Mesothelial cell of epicardium (in vitro differentiated cells): Measurements from ENCODE around the gene GULP1. TPM values are rescaled to one million over a fixed set of nuclear protein-coding genes. Genes with fewer than 3 reads are reported as not detected.

ENCODE experiments used
- DNase-seq, 2 experiments: peaks; one replicate each; pipeline ENCODE4 v3.0.0; 2021; ENCODE audit warnings: low spot score in 2 of 2; ENCODE audit not compliant: unreplicated experiment in 2 of 2
- H3K27ac Mint-ChIP-seq: 2 replicates; pipeline ENCODE4 v1.8.0; 2021; ENCODE audit warnings: mixed read lengths
- H3K27me3 Mint-ChIP-seq: 2 replicates; pipeline ENCODE4 v1.8.0; 2021; ENCODE audit warnings: low read depth, mixed read lengths
- H3K36me3 Mint-ChIP-seq: 2 replicates; pipeline ENCODE4 v1.8.0; 2021; ENCODE audit warnings: mixed read lengths
- H3K4me1 Mint-ChIP-seq: 2 replicates; pipeline ENCODE4 v1.8.0; 2021; ENCODE audit warnings: mixed read lengths
- H3K4me3 Mint-ChIP-seq: 2 replicates; pipeline ENCODE4 v1.8.0; 2021; ENCODE audit warnings: mild to moderate bottlenecking, moderate library complexity, mixed read lengths
- H3K9me3 Mint-ChIP-seq: 2 replicates; pipeline ENCODE4 v1.8.0; 2021; ENCODE audit warnings: mixed read lengths
- total RNA-seq: library from RNA; stranded (reverse); gene quantifications from 3 replicates; pipeline ENCODE4 v1.2.1, GENCODE V29; 2021
- TF ChIP-seq, protein P1 (sequence below): fragments of 200-600 bp; sonication (generic); IDR thresholded peaks from one replicate; pipeline ENCODE4 v1.5.0; 2021; ENCODE audit warnings: antibody characterized with exemption; ENCODE audit not compliant: unreplicated experiment

The GULP1 gene
- total RNA-seq, 1 donor from 2014 or later: 58.5 TPM

GRCh38 chr2:188426121-188426520 is 134.4 kb downstream of the GULP1 start:
- Mint-ChIP-seq H3K9me3 (peaks cover 9% of the 10 kb centered on the region), H3K4me1 (peaks cover 18% of the 10 kb centered on the region), H3K27me3 (no peaks in the 10 kb centered on the region), H3K36me3 (peaks cover 11% of the 10 kb centered on the region), H3K4me3 (no peak overlapping the region), H3K27ac (no peak overlapping the region)
- no peak for DNase-seq
- TF ChIP-seq, protein P1, sequence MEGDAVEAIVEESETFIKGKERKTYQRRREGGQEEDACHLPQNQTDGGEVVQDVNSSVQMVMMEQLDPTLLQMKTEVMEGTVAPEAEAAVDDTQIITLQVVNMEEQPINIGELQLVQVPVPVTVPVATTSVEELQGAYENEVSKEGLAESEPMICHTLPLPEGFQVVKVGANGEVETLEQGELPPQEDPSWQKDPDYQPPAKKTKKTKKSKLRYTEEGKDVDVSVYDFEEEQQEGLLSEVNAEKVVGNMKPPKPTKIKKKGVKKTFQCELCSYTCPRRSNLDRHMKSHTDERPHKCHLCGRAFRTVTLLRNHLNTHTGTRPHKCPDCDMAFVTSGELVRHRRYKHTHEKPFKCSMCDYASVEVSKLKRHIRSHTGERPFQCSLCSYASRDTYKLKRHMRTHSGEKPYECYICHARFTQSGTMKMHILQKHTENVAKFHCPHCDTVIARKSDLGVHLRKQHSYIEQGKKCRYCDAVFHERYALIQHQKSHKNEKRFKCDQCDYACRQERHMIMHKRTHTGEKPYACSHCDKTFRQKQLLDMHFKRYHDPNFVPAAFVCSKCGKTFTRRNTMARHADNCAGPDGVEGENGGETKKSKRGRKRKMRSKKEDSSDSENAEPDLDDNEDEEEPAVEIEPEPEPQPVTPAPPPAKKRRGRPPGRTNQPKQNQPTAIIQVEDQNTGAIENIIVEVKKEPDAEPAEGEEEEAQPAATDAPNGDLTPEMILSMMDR: no peak

DNA sequence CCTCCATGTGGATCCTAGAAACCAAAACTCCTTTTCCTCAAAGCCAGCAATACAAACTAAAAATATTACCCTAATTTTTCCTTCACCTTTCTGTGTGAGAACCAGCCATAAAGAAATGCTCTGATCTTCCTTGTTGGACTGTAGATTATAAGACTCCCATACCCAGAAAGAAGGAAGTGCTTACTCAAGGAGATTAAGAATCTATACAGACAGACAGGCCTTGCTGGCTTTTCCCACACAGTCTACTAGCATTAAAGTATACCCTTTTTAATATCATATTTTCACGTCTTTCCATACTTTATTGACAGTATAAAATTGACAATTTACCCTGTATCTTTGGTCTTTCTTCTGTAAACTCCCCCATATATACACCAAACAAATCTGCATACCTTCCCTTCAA is 139.0 kb downstream of the GULP1 start:
- H3K4me3 Mint-ChIP-seq: no peak overlapping the region
- peak overlapping the region; percentile 72 for H3K27ac Mint-ChIP-seq
- H3K27me3 Mint-ChIP-seq: no peaks in the 10 kb centered on the region
- H3K36me3 Mint-ChIP-seq: peaks cover 11% of the 10 kb centered on the region
- peaks cover 9% of the 10 kb centered on the region for H3K9me3 Mint-ChIP-seq
- TF ChIP-seq, protein P1: no peak
- no peak for DNase-seq
- peaks cover 9% of the 10 kb centered on the region for H3K4me1 Mint-ChIP-seq

DNA sequence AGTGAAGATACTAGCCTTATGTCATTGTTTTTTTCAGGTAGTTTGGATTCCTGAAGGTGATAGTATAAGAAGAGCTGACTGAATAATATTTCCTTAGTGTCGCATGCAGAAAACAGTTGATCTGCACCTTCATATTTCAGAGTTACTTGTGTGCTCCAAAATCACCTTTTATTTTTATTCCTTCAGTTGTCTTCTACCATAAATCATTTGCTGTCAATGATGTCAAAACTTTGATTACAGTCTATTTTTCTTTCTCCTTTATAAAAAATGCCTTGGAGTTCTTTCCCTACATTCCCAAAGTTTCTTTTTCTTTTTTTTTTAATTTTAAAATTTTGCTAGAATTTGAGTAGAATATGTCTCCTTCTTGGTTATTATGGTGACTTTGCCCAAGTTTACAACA is 142.3 kb downstream of the GULP1 start:
- H3K4me3 Mint-ChIP-seq: no peak overlapping the region
- H3K4me1 Mint-ChIP-seq: peaks cover 5% of the 10 kb centered on the region
- peaks cover 5% of the 10 kb centered on the region for H3K9me3 Mint-ChIP-seq
- H3K27ac Mint-ChIP-seq: no peak overlapping the region
- H3K27me3 Mint-ChIP-seq: no peaks in the 10 kb centered on the region
- peaks cover 9% of the 10 kb centered on the region for H3K36me3 Mint-ChIP-seq
- no peak for DNase-seq
- TF ChIP-seq, protein P1: no peak

DNA sequence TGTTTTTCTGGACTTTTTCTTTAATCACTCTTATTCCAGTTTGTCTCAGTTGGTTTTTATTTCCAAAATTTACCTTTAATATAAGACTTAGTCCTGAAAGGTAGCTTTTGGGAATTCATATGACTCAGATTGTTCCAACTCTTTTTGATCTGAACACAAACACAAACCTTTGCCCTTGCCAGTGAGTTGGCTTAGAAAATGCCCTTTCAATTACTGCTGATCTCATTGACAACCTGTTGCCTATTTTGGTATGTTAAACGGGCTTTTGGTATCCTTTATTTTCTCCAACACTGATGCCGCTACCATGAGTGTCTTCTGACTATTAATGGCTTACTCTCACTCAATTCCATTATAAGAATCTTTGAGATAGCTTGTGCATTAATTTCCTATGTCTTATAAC is 143.4 kb downstream of the GULP1 start:
- Mint-ChIP-seq H3K36me3 (peaks cover 5% of the 10 kb centered on the region), H3K4me3 (no peak overlapping the region), H3K4me1 (peaks cover 13% of the 10 kb centered on the region), H3K9me3 (peaks cover 5% of the 10 kb centered on the region), H3K27me3 (no peaks in the 10 kb centered on the region), H3K27ac (no peak overlapping the region)
- TF ChIP-seq, protein P1: no peak
- no peak for DNase-seq

- peaks cover 3% of the 10 kb centered on the region for H3K36me3 Mint-ChIP-seq
- no peaks in the 10 kb centered on the region for H3K27me3 Mint-ChIP-seq
- peaks cover 11% of the 10 kb centered on the region for H3K4me1 Mint-ChIP-seq
- no peak overlapping the region for H3K27ac Mint-ChIP-seq
- H3K9me3 Mint-ChIP-seq: peaks cover 5% of the 10 kb centered on the region
- DNase-seq: no peak
- TF ChIP-seq, protein P1: no peak
- no peak overlapping the region for H3K4me3 Mint-ChIP-seq
Observed at GRCh38 chr2:188437537-188437936, 145.9 kb downstream of the GULP1 start.

GRCh38 chr2:188439986-188440385 is 148.3 kb downstream of the GULP1 start:
- Mint-ChIP-seq H3K9me3 (peaks cover 5% of the 10 kb centered on the region), H3K4me3 (no peak overlapping the region), H3K27me3 (no peaks in the 10 kb centered on the region), H3K27ac (no peak overlapping the region), H3K4me1 (peaks cover 15% of the 10 kb centered on the region), H3K36me3 (peaks cover 3% of the 10 kb centered on the region)
- TF ChIP-seq, protein P1: no peak
- DNase-seq: no peak
